ENCODE measurements around the gene MYH11.

Gene MYH11

GRCh38 chr16:15830832-15831451 lies 25.9 kb downstream of the MYH11 start:
- no peak for TF ChIP-seq CTCF (IDR thresholded peaks at IDR 0.05; ENCODE audit: low read depth, low read length)
- DNase-seq, result no peak
- Histone ChIP-seq H3K27me3 (ENCODE audit: insufficient read depth, low read depth, severe bottlenecking) (no peaks in the 10 kb centered on the region), H3K9me3 (ENCODE audit: severe bottlenecking) (no peaks in the 10 kb centered on the region), H3K4me3 (ENCODE audit: low read depth, low read length) (no peak overlapping the region), H3K27ac (no peak overlapping the region), H3K36me3 (no peaks in the 10 kb centered on the region)

GRCh38 chr16:15829460-15829859 lies 27.4 kb downstream of the MYH11 start:
- Histone ChIP-seq H3K4me3 (ENCODE audit: low read depth, low read length) (no peak overlapping the region), H3K27ac (no peak overlapping the region)
- no peak for TF ChIP-seq CTCF (IDR thresholded peaks at IDR 0.05; ENCODE audit: low read depth, low read length)

GRCh38 chr16:15827709-15828343 lies 29.0 kb downstream of the MYH11 start:
- DNase-seq, result no peak
- Histone ChIP-seq H3K9me3 (ENCODE audit: severe bottlenecking) (no peaks in the 10 kb centered on the region), H3K4me3 (ENCODE audit: low read depth, low read length) (no peak overlapping the region), H3K27ac (no peak overlapping the region), H3K27me3 (ENCODE audit: insufficient read depth, low read depth, severe bottlenecking) (no peaks in the 10 kb centered on the region), H3K36me3 (no peaks in the 10 kb centered on the region)
- TF ChIP-seq CTCF (IDR thresholded peaks at IDR 0.05; ENCODE audit: low read depth, low read length), result no peak

More at GRCh38 chr16:15829460-15829859, 27.4 kb downstream of the MYH11 start:
- no peak for DNase-seq
- H3K27me3 ChIP-seq (ENCODE audit: insufficient read depth, low read depth, severe bottlenecking), result no peaks in the 10 kb centered on the region
- no peaks in the 10 kb centered on the region for H3K36me3 ChIP-seq
- H3K9me3 ChIP-seq (ENCODE audit: severe bottlenecking), result no peaks in the 10 kb centered on the region

DNA sequence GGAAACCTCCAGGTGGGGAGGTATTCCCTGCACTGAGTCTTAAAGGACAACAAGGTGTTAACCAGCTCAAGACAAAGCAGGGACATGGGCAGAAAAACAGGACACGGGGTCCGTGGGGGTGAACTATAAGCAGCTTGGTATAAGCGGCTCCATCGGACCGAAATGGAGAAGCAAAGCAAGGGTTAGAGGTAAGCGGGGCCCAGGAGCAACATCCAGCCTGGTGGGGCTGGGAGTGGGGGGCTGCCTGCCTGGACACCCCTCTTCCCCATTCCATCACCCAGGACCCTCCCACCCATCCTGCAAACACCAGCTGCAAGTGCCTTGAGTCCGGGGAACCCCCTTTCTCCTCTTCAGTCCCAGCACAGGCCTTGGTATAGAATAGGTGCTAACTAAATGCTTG lies 29.5 kb downstream of the MYH11 start:
- Histone ChIP-seq H3K27ac (no peak overlapping the region), H3K4me3 (ENCODE audit: low read depth, low read length) (no peak overlapping the region), H3K36me3 (no peaks in the 10 kb centered on the region), H3K9me3 (ENCODE audit: severe bottlenecking) (no peaks in the 10 kb centered on the region), H3K27me3 (ENCODE audit: insufficient read depth, low read depth, severe bottlenecking) (no peaks in the 10 kb centered on the region)
- TF ChIP-seq CTCF (IDR thresholded peaks at IDR 0.05; ENCODE audit: low read depth, low read length), result no peak
- DNase-seq, result no peak

DNA sequence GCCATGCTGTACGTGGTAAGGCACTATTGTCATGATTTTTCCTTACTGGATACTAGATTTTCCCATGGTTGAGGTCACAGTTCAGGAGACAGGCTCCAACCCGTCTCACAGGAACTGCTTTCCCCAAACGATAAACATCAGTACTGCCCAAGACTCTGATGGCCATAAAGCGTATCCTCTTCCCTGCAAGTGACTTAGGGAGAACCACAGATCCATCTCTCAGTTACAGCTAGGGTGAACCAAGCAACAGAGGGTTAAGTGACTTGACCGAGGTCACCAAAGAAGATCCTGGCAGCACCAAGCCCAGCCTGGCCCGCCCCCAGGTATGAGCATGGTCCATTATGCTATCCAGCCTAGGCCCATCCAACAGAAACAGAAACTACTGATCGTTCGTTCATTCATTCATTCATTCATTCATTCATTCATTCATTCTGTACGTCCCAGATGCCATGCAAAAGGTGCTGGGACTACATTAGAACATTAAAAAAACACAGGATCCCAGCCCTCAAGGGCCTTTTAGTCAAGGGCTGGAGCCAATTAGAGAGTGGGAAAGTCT lies 31.0 kb downstream of the MYH11 start:
- Histone ChIP-seq H3K36me3 (no peaks in the 10 kb centered on the region), H3K27ac (no peak overlapping the region), H3K27me3 (ENCODE audit: insufficient read depth, low read depth, severe bottlenecking) (no peaks in the 10 kb centered on the region), H3K4me3 (ENCODE audit: low read depth, low read length) (no peak overlapping the region), H3K9me3 (ENCODE audit: severe bottlenecking) (no peaks in the 10 kb centered on the region)
- DNase-seq, result no peak
- TF ChIP-seq CTCF (IDR thresholded peaks at IDR 0.05; ENCODE audit: low read depth, low read length), result no peak

Data from WERI-Rb-1 (cell line).